ENCODE results near the gene CHST6. TPM values are rescaled to one million over a fixed set of nuclear protein-coding genes. Genes with fewer than 3 reads are reported as not detected.

CHST6 gene
- total and polyA plus RNA-seq, 2 of the 8 experiments (the other 6 are each of a cell fraction or from before 2014, with no cell fraction given) = 18.2 to 25.4 TPM

GRCh38 chr16:75477680-75478473 lies 17.4 kb downstream of the CHST6 start:
- H4K8ac ChIP-seq (ENCODE audit: extremely low read depth, insufficient read depth, low read length) = no peak overlapping the region
- H3K79me2 ChIP-seq (ENCODE audit: control insufficient read depth in 1 of 2, insufficient read depth in 2 of 2, low read length in 2 of 2) = no peaks in the 10 kb centered on the region
- H4K91ac ChIP-seq (replicated peaks; ENCODE audit: insufficient read length, low read length) = no peak overlapping the region
- 0 out of 4 replicates have a peak, but pooled peaks cover 0 to 2% of the 10 kb centered on the region in 2 experiments for H3K9me3 ChIP-seq (ENCODE audit: insufficient read depth in 2 of 2, low read depth in 1 of 2, low read length in 1 of 2)
- no peak overlapping the region for H4K5ac ChIP-seq (ENCODE audit: insufficient read length, low read depth, low read length)
- ChIA-PET CTCF (ENCODE audit: partially characterized antibody) (interaction anchor here (0.6 to 9.9 kb wide), 11 partner anchors 9 to 143 kb away, joined by 3 to 127 read pairs (median 3); partner anchors contain the start of gene TMEM170A), POLR2A (ENCODE audit: partially characterized antibody) (interaction anchor here (0.9 to 1.9 kb wide), 2 partner anchors 17 to 39 kb away, joined by 3 to 16 read pairs; partner anchors contain the start of gene CHST6)
- H3K4ac ChIP-seq (replicated peaks; ENCODE audit: insufficient read length, low read depth, low read length) = no peak overlapping the region
- no peak overlapping the region for H2BK20ac ChIP-seq (ENCODE audit: low read length)
- TF ChIP-seq SP1 (IDR thresholded peaks at IDR 0.05; ENCODE audit: low read depth, low read length) (no peak), CBX5 (IDR thresholded peaks at IDR 0.05; ENCODE audit: low read depth, low read length) (no peak)
- H2AFZ ChIP-seq (ENCODE audit: low read length) = no peak overlapping the region
- peaks cover 0 to 2% of the 10 kb centered on the region in 2 experiments for H4K20me1 ChIP-seq (replicated peaks in 1 of 2; ENCODE audit: control insufficient read depth in 1 of 2, insufficient read depth in 2 of 2, low read length in 2 of 2)
- WGBS, 2 experiments (ENCODE audit: extremely low coverage in 1 of 2, insufficient coverage in 1 of 2, insufficient read length in 1 of 2, insufficient replicate concordance in 2 of 2, low coverage in 1 of 2, low lambda C conversion rate in 2 of 2, missing lambda C conversion rate in 1 of 2) = 95% methylated on average over 4 of the region's 4 CpGs; no CpG with 5 or more reads in 1 of the 2 experiments
- H3K79me1 ChIP-seq (ENCODE audit: low read depth, low read length) = no peaks in the 10 kb centered on the region
- no peak overlapping the region for H3K9ac ChIP-seq (replicated peaks in 1 of 4; ENCODE audit: extremely low read depth in 1 of 4, low read depth in 3 of 4, low read length in 3 of 4)
- H3K23me2 ChIP-seq (ENCODE audit: low read depth, low read length) = no peaks in the 10 kb centered on the region
- no peak overlapping the region for H3K23ac ChIP-seq (ENCODE audit: insufficient read length)
- H3K36me3 ChIP-seq (ENCODE audit: control insufficient read depth in 2 of 4, insufficient read depth in 4 of 4, low read length in 3 of 4) = peaks cover 0 to 25% (median 10%) of the 10 kb centered on the region in 4 experiments; a peak in 7 of 8 replicates
- H2BK15ac ChIP-seq (ENCODE audit: low read length) = no peak overlapping the region
- H2BK12ac ChIP-seq (ENCODE audit: low read depth, low read length) = no peak overlapping the region
- H2BK120ac ChIP-seq (replicated peaks; ENCODE audit: low read depth, low read length) = no peak overlapping the region
- H2AK5ac ChIP-seq (ENCODE audit: low read depth, low read length) = no peak overlapping the region
- no peak for FAIRE-seq
- H2BK5ac ChIP-seq (ENCODE audit: low read depth, low read length) = no peak overlapping the region; the same call in 1 of the 2 replicates
- no peak overlapping the region for H3K4me3 ChIP-seq (ENCODE audit: extremely low read depth in 1 of 4, insufficient read depth in 2 of 4, low read depth in 3 of 4, low read length in 4 of 4)
- no peak overlapping the region for H3K27ac ChIP-seq (ENCODE audit: low read depth, low read length)
- H3K56ac ChIP-seq (replicated peaks; ENCODE audit: insufficient read length, low read depth, low read length) = no peak overlapping the region
- H3K4me2 ChIP-seq (ENCODE audit: insufficient read depth in 1 of 2, low read depth in 2 of 2, low read length in 2 of 2) = no peak overlapping the region
- H3K27me3 ChIP-seq (replicated peaks in 1 of 4; ENCODE audit: control insufficient read depth in 3 of 4, extremely low read depth in 1 of 4, insufficient read depth in 3 of 4, low read length in 3 of 4) = no peaks in the 10 kb centered on the region
- no peak overlapping the region for H3K14ac ChIP-seq (ENCODE audit: insufficient read length)
- no peak for DNase-seq (ENCODE audit: low read depth in 1 of 2, low spot score in 2 of 2)
- H3K4me1 ChIP-seq (replicated peaks in 1 of 4; ENCODE audit: control insufficient read depth in 3 of 4, insufficient read depth in 4 of 4, low read length in 3 of 4) = peaks cover 0 to under 1% (median 0%) of the 10 kb centered on the region in 4 experiments; a peak in 1 of 7 replicates
- no peak overlapping the region for H3K18ac ChIP-seq (ENCODE audit: extremely low read depth, low read length)
